Purkinje cell (primary cell): ENCODE results near the gene RGMA. TPM values are rescaled to one million over a fixed set of nuclear protein-coding genes. Genes with fewer than 3 reads are reported as not detected.

Source experiments
- polyA plus RNA-seq: library from polyadenylated mRNA; unstranded; fragments of >200 nt; fragmentation: Nextera tagmentation; gene quantifications from 2 replicates; pipeline ENCODE4 v1.2.1, GENCODE V29; 2014

The RGMA gene
- polyA plus RNA-seq = 0.31 and 0.32 TPM in 2 replicates

GRCh38 chr15:93088981-93089726, at the start of gene RGMA:
TSS of gene RGMA (minus strand) at chr15:93089211. CDS start at chr15:93088932, 279 bp downstream.

Other genes with a start within 250 kb of the RGMA start
- 39.1 and 48.3 TPM in 2 replicates for gene CHD2, start 188.9 kb downstream of the RGMA start, polyA plus RNA-seq